Measurements from ENCODE around the gene CDK5RAP2. TPM values are rescaled to one million over a fixed set of nuclear protein-coding genes. Genes with fewer than 3 reads are reported as not detected.
A peak's percentile ranks its signal among the peaks of the same experiment; 100 is the strongest.

CDK5RAP2 gene
- total RNA-seq, 1 experiment from 2014 or later: 50.0 TPM

DNA sequence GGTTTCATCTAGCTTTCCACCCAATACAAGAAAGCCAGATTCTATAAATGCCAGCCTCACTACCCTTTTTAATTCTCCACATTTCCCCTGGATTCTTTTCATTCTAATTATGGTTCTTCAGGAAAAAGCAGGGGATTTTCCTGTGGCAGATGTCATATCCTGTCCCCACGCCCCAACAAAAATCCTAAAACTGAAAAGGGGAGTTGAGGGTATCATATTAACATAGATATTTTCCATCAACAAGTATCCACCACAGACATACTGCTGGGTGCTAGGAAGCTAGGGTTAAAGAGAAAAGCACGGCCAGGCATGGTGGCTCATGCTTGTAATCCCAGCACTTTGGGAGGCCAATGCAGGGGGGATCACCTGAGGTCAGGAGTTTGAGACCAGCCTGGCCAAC is 38.0 kb downstream of the CDK5RAP2 start:
- Mint-ChIP-seq H3K4me3 (ENCODE audit: unreplicated experiment) (no peak overlapping the region), H3K27ac (ENCODE audit: low read depth, unreplicated experiment) (peak overlapping the region; percentile 64), H3K36me3 (ENCODE audit: insufficient read depth, unreplicated experiment) (peaks cover 79% of the 10 kb centered on the region), H3K9me3 (ENCODE audit: unreplicated experiment) (no peaks in the 10 kb centered on the region), H3K27me3 (ENCODE audit: insufficient read depth, unreplicated experiment) (no peaks in the 10 kb centered on the region), H3K4me1 (ENCODE audit: insufficient read depth, unreplicated experiment) (peaks cover 23% of the 10 kb centered on the region)
- no TSS peak for BruUV-seq (replicated peaks)
- TF ChIP-seq, protein P1, sequence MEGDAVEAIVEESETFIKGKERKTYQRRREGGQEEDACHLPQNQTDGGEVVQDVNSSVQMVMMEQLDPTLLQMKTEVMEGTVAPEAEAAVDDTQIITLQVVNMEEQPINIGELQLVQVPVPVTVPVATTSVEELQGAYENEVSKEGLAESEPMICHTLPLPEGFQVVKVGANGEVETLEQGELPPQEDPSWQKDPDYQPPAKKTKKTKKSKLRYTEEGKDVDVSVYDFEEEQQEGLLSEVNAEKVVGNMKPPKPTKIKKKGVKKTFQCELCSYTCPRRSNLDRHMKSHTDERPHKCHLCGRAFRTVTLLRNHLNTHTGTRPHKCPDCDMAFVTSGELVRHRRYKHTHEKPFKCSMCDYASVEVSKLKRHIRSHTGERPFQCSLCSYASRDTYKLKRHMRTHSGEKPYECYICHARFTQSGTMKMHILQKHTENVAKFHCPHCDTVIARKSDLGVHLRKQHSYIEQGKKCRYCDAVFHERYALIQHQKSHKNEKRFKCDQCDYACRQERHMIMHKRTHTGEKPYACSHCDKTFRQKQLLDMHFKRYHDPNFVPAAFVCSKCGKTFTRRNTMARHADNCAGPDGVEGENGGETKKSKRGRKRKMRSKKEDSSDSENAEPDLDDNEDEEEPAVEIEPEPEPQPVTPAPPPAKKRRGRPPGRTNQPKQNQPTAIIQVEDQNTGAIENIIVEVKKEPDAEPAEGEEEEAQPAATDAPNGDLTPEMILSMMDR (IDR thresholded peaks at IDR 0.05; ENCODE audit: unreplicated experiment): no peak
- DNase-seq (ENCODE audit: unreplicated experiment): no peak
- ChIA-PET POLR2A (interaction anchor here (6.1 kb wide), 1 partner anchor 9 kb away, joined by 65 read pairs; no protein-coding TSS in a partner anchor), CTCF (interaction anchor here (0.6 to 2.5 kb wide), 4 partner anchors 9 to 1919 kb away, joined by 3 to 25 read pairs (median 3); no protein-coding TSS in a partner anchor)
- intact Hi-C loops (cut with micrococcal nuclease): no loop called here

DNA sequence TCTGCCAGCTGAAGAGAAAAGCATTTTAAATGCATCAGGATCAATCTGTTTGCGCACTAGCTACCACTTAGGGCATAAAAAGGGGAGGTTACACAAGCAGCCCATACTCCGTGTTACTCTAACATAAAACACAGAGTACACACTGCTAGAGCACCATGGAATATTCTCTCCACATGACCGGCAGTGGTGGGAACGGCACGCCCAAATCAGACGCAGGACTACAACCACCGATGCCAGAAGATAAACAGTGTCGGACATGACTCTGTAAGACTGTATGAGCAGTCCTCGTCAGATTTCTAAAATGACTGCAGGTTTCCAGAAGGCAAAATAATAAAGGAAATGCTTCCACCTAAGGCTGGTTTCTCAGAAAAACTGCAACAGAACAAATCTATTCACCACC is 40.0 kb downstream of the CDK5RAP2 start:
- DNase-seq (ENCODE audit: unreplicated experiment): no peak
- Mint-ChIP-seq H3K27ac (ENCODE audit: low read depth, unreplicated experiment) (no peak overlapping the region), H3K9me3 (ENCODE audit: unreplicated experiment) (no peaks in the 10 kb centered on the region), H3K27me3 (ENCODE audit: insufficient read depth, unreplicated experiment) (no peaks in the 10 kb centered on the region), H3K36me3 (ENCODE audit: insufficient read depth, unreplicated experiment) (peaks cover 82% of the 10 kb centered on the region), H3K4me1 (ENCODE audit: insufficient read depth, unreplicated experiment) (peaks cover 29% of the 10 kb centered on the region), H3K4me3 (ENCODE audit: unreplicated experiment) (no peak overlapping the region)
- TF ChIP-seq, protein P1 (IDR thresholded peaks at IDR 0.05; ENCODE audit: unreplicated experiment): no peak
- intact Hi-C loops (cut with micrococcal nuclease): loop anchor here (10.0 kb wide), 1 partner anchor 1085 kb away; no protein-coding TSS in a partner anchor
- no TSS peak for BruUV-seq (replicated peaks)
- ChIA-PET POLR2A (interaction anchor here (0.8 kb wide), 1 partner anchor 62 kb away, joined by 5 read pairs; no protein-coding TSS in a partner anchor), CTCF (interaction anchor here (0.9 kb wide), 1 partner anchor 13 kb away, joined by 4 read pairs; no protein-coding TSS in a partner anchor)

DNA sequence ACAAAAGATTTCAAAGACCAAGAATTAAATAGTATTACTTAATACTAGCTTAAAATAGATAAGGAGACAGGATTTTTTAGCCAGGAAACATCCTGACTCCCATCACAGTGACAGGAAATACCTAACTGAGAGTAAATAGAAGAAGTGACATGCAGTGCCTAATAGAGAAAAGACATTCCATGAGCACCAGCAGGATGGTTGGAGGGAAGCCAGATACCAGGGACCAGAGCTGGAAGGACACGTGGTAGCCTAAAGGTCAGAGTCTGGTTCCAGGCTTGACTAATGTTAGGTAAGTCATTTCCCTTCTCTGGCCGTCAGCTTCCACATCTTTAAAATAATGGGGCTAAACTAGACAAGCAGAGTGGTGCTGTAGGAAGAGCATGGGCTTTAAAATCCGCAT is 41.6 kb downstream of the CDK5RAP2 start:
- ChIA-PET POLR2A (no interaction called here), CTCF (interaction anchor here (0.6 kb wide), 1 partner anchor 1085 kb away, joined by 3 read pairs; no protein-coding TSS in a partner anchor)
- H3K9me3 Mint-ChIP-seq (ENCODE audit: unreplicated experiment): no peaks in the 10 kb centered on the region
- intact Hi-C loops (cut with micrococcal nuclease): loop anchor here (10.0 kb wide), 1 partner anchor 1084 kb away; no protein-coding TSS in a partner anchor
- H3K27ac Mint-ChIP-seq (ENCODE audit: low read depth, unreplicated experiment): no peak overlapping the region
- TF ChIP-seq, protein P1 (IDR thresholded peaks at IDR 0.05; ENCODE audit: unreplicated experiment): no peak
- BruUV-seq (replicated peaks): no TSS peak
- no peak overlapping the region for H3K4me3 Mint-ChIP-seq (ENCODE audit: unreplicated experiment)
- peak; percentile 33 for DNase-seq (ENCODE audit: unreplicated experiment)
- H3K27me3 Mint-ChIP-seq (ENCODE audit: insufficient read depth, unreplicated experiment): no peaks in the 10 kb centered on the region
- peaks cover 34% of the 10 kb centered on the region for H3K4me1 Mint-ChIP-seq (ENCODE audit: insufficient read depth, unreplicated experiment)
- H3K36me3 Mint-ChIP-seq (ENCODE audit: insufficient read depth, unreplicated experiment): peaks cover 78% of the 10 kb centered on the region

DNA sequence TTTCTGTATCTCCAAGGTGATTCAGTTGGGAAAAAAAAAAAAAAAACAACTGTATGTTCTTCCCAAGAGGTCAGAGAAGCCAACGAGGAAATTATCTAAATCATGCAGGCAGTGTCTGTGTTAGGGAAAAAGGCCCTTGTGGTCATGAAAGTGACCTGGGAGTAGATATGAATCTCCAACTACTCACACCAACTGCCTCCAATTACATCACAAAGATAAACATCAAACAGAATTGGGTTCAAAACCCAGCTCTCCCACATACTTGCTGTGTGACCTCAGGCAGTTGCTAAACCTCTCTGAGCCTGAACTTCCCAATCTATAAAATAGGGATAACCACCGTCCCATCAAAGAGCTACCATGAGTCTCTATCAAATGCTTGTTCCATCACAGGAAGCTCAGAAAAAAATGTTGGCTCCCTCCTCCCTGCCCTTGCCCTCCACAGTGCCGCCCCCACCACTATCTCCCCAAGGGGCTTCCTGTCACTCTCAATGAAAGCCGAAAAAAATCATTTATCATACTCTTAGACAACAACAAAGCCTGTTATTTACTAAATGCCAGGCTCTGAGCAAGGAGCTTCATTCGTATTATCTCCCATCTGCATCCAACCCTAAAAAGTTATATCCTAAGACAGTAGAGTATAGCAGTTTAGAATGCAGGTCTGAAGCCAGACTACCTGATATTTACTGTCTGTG is 42.9 kb downstream of the CDK5RAP2 start:
- CTCF ChIA-PET: no interaction called here
- Mint-ChIP-seq H3K27ac (ENCODE audit: low read depth, unreplicated experiment) (peak overlapping the region; percentile 89), H3K4me1 (ENCODE audit: insufficient read depth, unreplicated experiment) (peaks cover 40% of the 10 kb centered on the region), H3K9me3 (ENCODE audit: unreplicated experiment) (no peaks in the 10 kb centered on the region), H3K4me3 (ENCODE audit: unreplicated experiment) (no peak overlapping the region), H3K27me3 (ENCODE audit: insufficient read depth, unreplicated experiment) (no peaks in the 10 kb centered on the region), H3K36me3 (ENCODE audit: insufficient read depth, unreplicated experiment) (peaks cover 69% of the 10 kb centered on the region)
- TF ChIP-seq, protein P1 (IDR thresholded peaks at IDR 0.05; ENCODE audit: unreplicated experiment): no peak
- intact Hi-C loops (cut with micrococcal nuclease): loop anchor here (10.0 kb wide), 1 partner anchor 1082 kb away; no protein-coding TSS in a partner anchor
- POLR2A ChIA-PET: interaction anchor here (0.7 kb wide), 2 partner anchors 8 to 14 kb away, joined by 3 read pairs; no protein-coding TSS in a partner anchor
- no peak for DNase-seq (ENCODE audit: unreplicated experiment)
- no TSS peak for BruUV-seq (replicated peaks)
